Measurements from ENCODE around the gene FAM171A1. TPM values are rescaled to one million over a fixed set of nuclear protein-coding genes. Genes with fewer than 3 reads are reported as not detected.

FAM171A1 gene
- polyA plus RNA-seq, 1 of the 3 experiments (the other 2 are of a cell fraction), result 26.3 TPM

DNA sequence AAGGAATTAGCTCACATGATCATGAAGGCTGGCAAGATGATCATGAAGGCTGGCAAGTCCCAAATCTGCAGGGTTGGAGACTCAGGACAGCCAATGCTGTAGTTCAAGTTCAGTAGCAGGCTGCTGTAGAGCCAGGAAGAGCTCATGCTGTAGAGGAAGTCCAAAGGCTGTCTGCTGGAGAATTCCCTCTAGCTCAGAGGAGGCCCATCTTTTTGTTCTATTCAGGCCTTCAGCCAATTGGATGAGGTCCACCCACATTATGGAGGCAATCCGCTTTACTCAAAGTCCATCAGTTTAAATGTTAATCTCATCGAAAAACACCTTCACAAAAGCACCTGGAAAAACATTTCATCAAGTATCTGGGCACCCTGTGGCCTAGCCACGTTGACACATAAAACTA lies 24.8 kb upstream of the FAM171A1 start:
- H3K79me2 ChIP-seq (ENCODE audit: insufficient read depth), result no peaks in the 10 kb centered on the region
- WGBS (ENCODE audit: low lambda C conversion rate), result 34% methylated on average over 3 of the region's 3 CpGs
- no peak overlapping the region for H3K4me2 ChIP-seq
- POLR2A ChIA-PET, result no interaction called here
- H4K20me1 ChIP-seq (ENCODE audit: insufficient read depth), result no peaks in the 10 kb centered on the region
- no peak overlapping the region for H3K4me3 ChIP-seq (ENCODE audit: low read depth in 2 of 2, low read length in 1 of 2)
- no peak overlapping the region for H3K9ac ChIP-seq
- TF ChIP-seq, protein P1, sequence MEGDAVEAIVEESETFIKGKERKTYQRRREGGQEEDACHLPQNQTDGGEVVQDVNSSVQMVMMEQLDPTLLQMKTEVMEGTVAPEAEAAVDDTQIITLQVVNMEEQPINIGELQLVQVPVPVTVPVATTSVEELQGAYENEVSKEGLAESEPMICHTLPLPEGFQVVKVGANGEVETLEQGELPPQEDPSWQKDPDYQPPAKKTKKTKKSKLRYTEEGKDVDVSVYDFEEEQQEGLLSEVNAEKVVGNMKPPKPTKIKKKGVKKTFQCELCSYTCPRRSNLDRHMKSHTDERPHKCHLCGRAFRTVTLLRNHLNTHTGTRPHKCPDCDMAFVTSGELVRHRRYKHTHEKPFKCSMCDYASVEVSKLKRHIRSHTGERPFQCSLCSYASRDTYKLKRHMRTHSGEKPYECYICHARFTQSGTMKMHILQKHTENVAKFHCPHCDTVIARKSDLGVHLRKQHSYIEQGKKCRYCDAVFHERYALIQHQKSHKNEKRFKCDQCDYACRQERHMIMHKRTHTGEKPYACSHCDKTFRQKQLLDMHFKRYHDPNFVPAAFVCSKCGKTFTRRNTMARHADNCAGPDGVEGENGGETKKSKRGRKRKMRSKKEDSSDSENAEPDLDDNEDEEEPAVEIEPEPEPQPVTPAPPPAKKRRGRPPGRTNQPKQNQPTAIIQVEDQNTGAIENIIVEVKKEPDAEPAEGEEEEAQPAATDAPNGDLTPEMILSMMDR (IDR thresholded peaks at IDR 0.05), result no peak
- no peak for TF ChIP-seq JUND (IDR thresholded peaks at IDR 0.05)
- TF ChIP-seq RXRA (IDR thresholded peaks at IDR 0.05; ENCODE audit: borderline replicate concordance, low read depth), result no peak
- TF ChIP-seq, protein P2, sequence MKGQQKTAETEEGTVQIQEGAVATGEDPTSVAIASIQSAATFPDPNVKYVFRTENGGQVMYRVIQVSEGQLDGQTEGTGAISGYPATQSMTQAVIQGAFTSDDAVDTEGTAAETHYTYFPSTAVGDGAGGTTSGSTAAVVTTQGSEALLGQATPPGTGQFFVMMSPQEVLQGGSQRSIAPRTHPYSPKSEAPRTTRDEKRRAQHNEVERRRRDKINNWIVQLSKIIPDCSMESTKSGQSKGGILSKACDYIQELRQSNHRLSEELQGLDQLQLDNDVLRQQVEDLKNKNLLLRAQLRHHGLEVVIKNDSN (IDR thresholded peaks at IDR 0.05; ENCODE audit: borderline replicate concordance, low read depth), result no peak
- H3K9me2 ChIP-seq, result no peaks in the 10 kb centered on the region
- H3K4me1 ChIP-seq (ENCODE audit: control insufficient read depth in 1 of 2, insufficient read depth in 2 of 2, low read depth in 1 of 2, low read length in 1 of 2), result no peaks in the 10 kb centered on the region
- DNase-seq, result no peak
- H3K36me3 ChIP-seq (replicated peaks in 1 of 2; ENCODE audit: control insufficient read depth in 1 of 2, insufficient read depth in 2 of 2, low read length in 1 of 2), result no peaks in the 10 kb centered on the region
- no peak overlapping the region for H2AFZ ChIP-seq (ENCODE audit: low read depth)
- CTCF ChIA-PET, result no interaction called here
- H3F3A ChIP-seq (replicated peaks; ENCODE audit: insufficient read depth), result no peaks in the 10 kb centered on the region
- H3K27ac ChIP-seq (ENCODE audit: low read depth in 2 of 2, low read length in 1 of 2), result no peak overlapping the region
- no peaks in the 10 kb centered on the region for H3K27me3 ChIP-seq (ENCODE audit: insufficient read depth)
- H3K9me3 ChIP-seq, result no peaks in the 10 kb centered on the region

DNA sequence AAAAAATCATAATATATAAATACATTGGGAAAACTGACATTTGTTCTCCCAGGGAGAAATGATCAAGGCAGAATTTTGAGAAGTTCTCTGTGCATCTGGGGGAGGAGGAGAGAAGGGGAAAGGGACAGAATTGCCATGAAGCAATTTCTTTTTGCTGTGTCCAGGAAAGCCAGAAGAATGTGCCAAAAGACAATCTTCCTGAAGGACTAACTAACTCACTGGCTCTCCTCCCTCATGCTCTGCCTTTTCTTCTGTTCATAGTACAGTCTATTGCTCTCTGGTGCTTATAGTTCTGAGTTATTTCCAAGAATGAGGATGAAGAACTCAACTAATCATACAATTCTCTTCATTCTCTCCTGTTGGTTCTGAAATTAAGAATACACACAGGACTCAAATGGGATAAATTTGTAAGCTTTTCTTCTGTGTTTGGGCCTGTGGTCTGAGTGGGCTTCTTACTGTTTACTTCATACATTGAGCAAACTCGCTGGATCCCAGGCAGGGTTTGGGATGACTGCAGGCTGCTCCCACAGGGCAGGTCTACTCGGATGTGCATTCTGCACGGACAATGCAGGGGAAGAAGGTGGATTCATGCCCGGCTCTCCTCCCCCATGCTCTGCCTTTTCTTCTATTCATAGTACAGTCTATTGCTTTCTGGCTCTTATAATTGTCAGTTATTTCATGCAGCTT lies 22.2 kb upstream of the FAM171A1 start:
- Histone ChIP-seq H3K27me3 (ENCODE audit: insufficient read depth) (no peaks in the 10 kb centered on the region), H3F3A (replicated peaks; ENCODE audit: insufficient read depth) (no peaks in the 10 kb centered on the region), H3K9me2 (no peaks in the 10 kb centered on the region), H3K36me3 (replicated peaks in 1 of 2; ENCODE audit: control insufficient read depth in 1 of 2, insufficient read depth in 2 of 2, low read length in 1 of 2) (no peaks in the 10 kb centered on the region), H4K20me1 (ENCODE audit: insufficient read depth) (no peaks in the 10 kb centered on the region), H2AFZ (ENCODE audit: low read depth) (no peak overlapping the region), H3K79me2 (ENCODE audit: insufficient read depth) (no peaks in the 10 kb centered on the region), H3K4me2 (no peak overlapping the region), H3K4me1 (ENCODE audit: control insufficient read depth in 1 of 2, insufficient read depth in 2 of 2, low read depth in 1 of 2, low read length in 1 of 2) (no peaks in the 10 kb centered on the region), H3K9ac (no peak overlapping the region), H3K9me3 (no peaks in the 10 kb centered on the region), H3K27ac (ENCODE audit: low read depth in 2 of 2, low read length in 1 of 2) (no peak overlapping the region), H3K4me3 (ENCODE audit: low read depth in 2 of 2, low read length in 1 of 2) (no peak overlapping the region)
- no peak for TF ChIP-seq ELF1 (IDR thresholded peaks at IDR 0.05)
- TF ChIP-seq FOSL2 (IDR thresholded peaks at IDR 0.05; ENCODE audit: borderline replicate concordance, low read depth), result no peak
- TF ChIP-seq EP300 (IDR thresholded peaks at IDR 0.05; ENCODE audit: borderline replicate concordance in 1 of 2, low read depth in 1 of 2, low read length in 1 of 2), result no peak
- TF ChIP-seq MEF2A (IDR thresholded peaks at IDR 0.05; ENCODE audit: borderline replicate concordance, low read depth), result no peak
- no peak for TF ChIP-seq FOXJ3 (CRISPR knock-in tag; IDR thresholded peaks at IDR 0.05)
- TF ChIP-seq RXRA (IDR thresholded peaks at IDR 0.05; ENCODE audit: borderline replicate concordance, low read depth), result no peak
- TF ChIP-seq, protein P3, sequence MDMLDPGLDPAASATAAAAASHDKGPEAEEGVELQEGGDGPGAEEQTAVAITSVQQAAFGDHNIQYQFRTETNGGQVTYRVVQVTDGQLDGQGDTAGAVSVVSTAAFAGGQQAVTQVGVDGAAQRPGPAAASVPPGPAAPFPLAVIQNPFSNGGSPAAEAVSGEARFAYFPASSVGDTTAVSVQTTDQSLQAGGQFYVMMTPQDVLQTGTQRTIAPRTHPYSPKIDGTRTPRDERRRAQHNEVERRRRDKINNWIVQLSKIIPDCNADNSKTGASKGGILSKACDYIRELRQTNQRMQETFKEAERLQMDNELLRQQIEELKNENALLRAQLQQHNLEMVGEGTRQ (IDR thresholded peaks at IDR 0.05; ENCODE audit: borderline replicate concordance, low read depth, low read length), result no peak
- TF ChIP-seq, protein P4, sequence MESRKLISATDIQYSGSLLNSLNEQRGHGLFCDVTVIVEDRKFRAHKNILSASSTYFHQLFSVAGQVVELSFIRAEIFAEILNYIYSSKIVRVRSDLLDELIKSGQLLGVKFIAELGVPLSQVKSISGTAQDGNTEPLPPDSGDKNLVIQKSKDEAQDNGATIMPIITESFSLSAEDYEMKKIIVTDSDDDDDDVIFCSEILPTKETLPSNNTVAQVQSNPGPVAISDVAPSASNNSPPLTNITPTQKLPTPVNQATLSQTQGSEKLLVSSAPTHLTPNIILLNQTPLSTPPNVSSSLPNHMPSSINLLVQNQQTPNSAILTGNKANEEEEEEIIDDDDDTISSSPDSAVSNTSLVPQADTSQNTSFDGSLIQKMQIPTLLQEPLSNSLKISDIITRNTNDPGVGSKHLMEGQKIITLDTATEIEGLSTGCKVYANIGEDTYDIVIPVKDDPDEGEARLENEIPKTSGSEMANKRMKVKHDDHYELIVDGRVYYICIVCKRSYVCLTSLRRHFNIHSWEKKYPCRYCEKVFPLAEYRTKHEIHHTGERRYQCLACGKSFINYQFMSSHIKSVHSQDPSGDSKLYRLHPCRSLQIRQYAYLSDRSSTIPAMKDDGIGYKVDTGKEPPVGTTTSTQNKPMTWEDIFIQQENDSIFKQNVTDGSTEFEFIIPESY (IDR thresholded peaks at IDR 0.05; ENCODE audit: borderline replicate concordance, low read depth), result no peak
- TF ChIP-seq RCOR1 (IDR thresholded peaks at IDR 0.05; ENCODE audit: low read length), result no peak
- no peak for TF ChIP-seq EZH2phosphoT487 (IDR thresholded peaks at IDR 0.05; ENCODE audit: borderline replicate concordance, low read depth)
- TF ChIP-seq, protein P5, sequence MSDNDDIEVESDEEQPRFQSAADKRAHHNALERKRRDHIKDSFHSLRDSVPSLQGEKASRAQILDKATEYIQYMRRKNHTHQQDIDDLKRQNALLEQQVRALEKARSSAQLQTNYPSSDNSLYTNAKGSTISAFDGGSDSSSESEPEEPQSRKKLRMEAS (IDR thresholded peaks at IDR 0.05; ENCODE audit: low read depth), result no peak
- POLR2A ChIA-PET, result no interaction called here
- CTCF ChIA-PET, result no interaction called here
- no peak for DNase-seq
- WGBS (ENCODE audit: low lambda C conversion rate), result 46% methylated on average over 4 of the region's 4 CpGs
